ENCODE data around the gene AIFM3. TPM values are rescaled to one million over a fixed set of nuclear protein-coding genes. Genes with fewer than 3 reads are reported as not detected.

Gene AIFM3
- total and polyA plus RNA-seq, 2 of the 4 experiments (the other 2 are of a cell fraction): 0.09 to 0.18 TPM

- Histone ChIP-seq H3K4me1 (ENCODE audit: control insufficient read depth, insufficient read depth, low read length) (peaks cover 11% of the 10 kb centered on the region), H4K20me1 (ENCODE audit: insufficient read depth, low read length) (no peaks in the 10 kb centered on the region), H4K8ac (ENCODE audit: low read depth in 2 of 2, low read length in 2 of 2) (peak within 1 kb of the TSS; percentile 96 to 99), H3K9me1 (ENCODE audit: insufficient read depth, low read length) (peaks cover 28% of the 10 kb centered on the region), H3K56ac (ENCODE audit: extremely low read depth, insufficient read depth, low read length) (peak within 1 kb of the TSS; percentile 92), H3K4ac (ENCODE audit: low read depth, low read length) (peak within 1 kb of the TSS; percentile 98), H3K79me1 (ENCODE audit: low read depth in 1 of 2, low read length in 2 of 2) (peaks cover 25 to 45% of the 10 kb centered on the region in 2 experiments), H3K4me2 (ENCODE audit: low read depth, low read length) (peak within 1 kb of the TSS; percentile 89), H3K27me3 (ENCODE audit: control insufficient read depth, insufficient read depth, low read length) (no peaks in the 10 kb centered on the region), H3K9ac (ENCODE audit: low read depth, low read length) (peak within 1 kb of the TSS; percentile 93), H2AK9ac (replicated peaks; ENCODE audit: low read depth, low read length, poor library complexity) (peak within 1 kb of the TSS; percentile 98), H3K4me3 (ENCODE audit: insufficient read depth, low read depth, low read length) (peak within 1 kb of the TSS; percentile 87), H2BK5ac (ENCODE audit: low read depth, low read length, poor library complexity, severe bottlenecking) (peak within 1 kb of the TSS; percentile 93), H3K23ac (ENCODE audit: low read depth, low read length) (peak within 1 kb of the TSS; percentile 96), H2BK120ac (ENCODE audit: low read depth, low read length) (peak within 1 kb of the TSS; percentile 74; the same call in 1 of the 2 replicates), H3K18ac (ENCODE audit: low read depth, low read length) (peak within 1 kb of the TSS; percentile 90; the same call in 1 of the 2 replicates), H2BK15ac (ENCODE audit: low read depth, low read length) (peak within 1 kb of the TSS; percentile 78; the same call in 1 of the 3 replicates), H4K5ac (ENCODE audit: low read depth, low read length) (peak within 1 kb of the TSS; percentile 99), H2AK5ac (ENCODE audit: low read depth, low read length) (peak within 1 kb of the TSS; percentile 89), H3K27ac (ENCODE audit: insufficient read depth, low read length) (peak within 1 kb of the TSS; percentile 91), H2BK20ac (ENCODE audit: low read depth, low read length) (peak within 1 kb of the TSS; percentile 43; the same call in 1 of the 2 replicates), H2AFZ (replicated peaks; ENCODE audit: low read length, poor library complexity) (peak within 1 kb of the TSS; percentile 99), H4K91ac (ENCODE audit: insufficient read depth, low read depth, low read length) (peak within 1 kb of the TSS; percentile 99), H3K9me3 (ENCODE audit: control insufficient read depth, insufficient read depth, low read length) (peaks cover 10% of the 10 kb centered on the region), H3K36me3 (ENCODE audit: control insufficient read depth, insufficient read depth, low read length) (peaks cover 15% of the 10 kb centered on the region), H3K14ac (replicated peaks; ENCODE audit: low read depth, low read length) (peak within 1 kb of the TSS; percentile 99)
- WGBS, 2 experiments (ENCODE audit: extremely low coverage in 2 of 2, insufficient read length in 1 of 2): 1% methylated on average over 55 of the region's 87 CpGs; no CpG with 5 or more reads in 1 of the 2 experiments
- no TSS peak for BruUV-seq (replicated peaks)
- dilution Hi-C loops (cut with HindIII; ENCODE audit: low sequenced_read_pairs, unreplicated experiment): no loop called here
- ATAC-seq (ENCODE audit: low read depth) (peak; percentile 95), DNase-seq (peak; percentile 82)
- in situ Hi-C loops (cut with MboI; ENCODE audit: low sequenced_read_pairs): no loop called here
- CTCF ChIA-PET: interaction anchor here (0.6 to 1.1 kb wide), 3 partner anchors 17 to 798 kb away, joined by 3 to 4 read pairs (median 3); no protein-coding TSS in a partner anchor
- intact Hi-C loops (cut with micrococcal nuclease): loop anchor here (1.0 to 2.0 kb wide), 2 partner anchors 97 to 178 kb away; no protein-coding TSS in a partner anchor
- POLR2A ChIA-PET (ENCODE audit: unreplicated experiment): interaction anchor here (0.6 to 1.3 kb wide), 4 partner anchors 10 to 110 kb away, joined by 3 to 7 read pairs (median 6); no protein-coding TSS in a partner anchor
- peak; percentile 83; the same call in 1 of the 2 replicates for TF ChIP-seq MXI1 (IDR thresholded peaks at IDR 0.05; ENCODE audit: borderline replicate concordance, low read depth, low read length)
- TF ChIP-seq NFE2L2 (IDR thresholded peaks at IDR 0.05; ENCODE audit: low read depth, low read length): no peak
- peak; percentile 71 for TF ChIP-seq CTCF (conservative IDR thresholded peaks at IDR 0.05; ENCODE audit: low read depth, low read length)
- TF ChIP-seq CEBPB (IDR thresholded peaks at IDR 0.05; ENCODE audit: low read depth, low read length): no peak
- TF ChIP-seq RCOR1 (IDR thresholded peaks at IDR 0.05; ENCODE audit: insufficient replicate concordance, low read length): peak; percentile 29
- TF ChIP-seq SMC3 (IDR thresholded peaks at IDR 0.05; ENCODE audit: low read depth, low read length): peak; percentile 58
- no peak for TF ChIP-seq ELK1 (IDR thresholded peaks at IDR 0.05; ENCODE audit: borderline replicate concordance, low read depth, low read length)
- TF ChIP-seq BHLHE40 (IDR thresholded peaks at IDR 0.05; ENCODE audit: low read depth, low read length): 0 out of 2 replicates have a peak, but pooled peaks have one; percentile 17
- TF ChIP-seq CHD1 (IDR thresholded peaks at IDR 0.05; ENCODE audit: low read depth, low read length): no peak
- TF ChIP-seq MAZ (IDR thresholded peaks at IDR 0.05; ENCODE audit: borderline replicate concordance, low read depth, low read length): peak; percentile 1; the same call in 1 of the 2 replicates
- TF ChIP-seq USF2 (IDR thresholded peaks at IDR 0.05; ENCODE audit: low read depth, low read length): peak; percentile 21; the same call in 1 of the 2 replicates
- no peak for TF ChIP-seq RFX5 (IDR thresholded peaks at IDR 0.05; ENCODE audit: low read depth, low read length)
Measured at GRCh38 chr22:20981787-20982562, 14.9 kb downstream of the AIFM3 start, which contains the start of gene LZTR1. Gene LZTR1 (plus strand): TSS chr22:20982297. CDS start chr22:20982372, 75 bp downstream.

All from IMR-90 (cell line).